HG03103 (cell line): Measurements from ENCODE around the gene S100PBP.

Experiments
- ATAC-seq: cut with Tn5 transposase; IDR thresholded peaks from one replicate; pipeline ENCODE4 v1.9.1; 2021; ENCODE audit warnings: low read depth; ENCODE audit not compliant: unreplicated experiment

Gene S100PBP

GRCh38 chr1:32884726-32885125 lies 67.3 kb downstream of the S100PBP start:
- ATAC-seq: no peak

- ATAC-seq: no peak
Observed at GRCh38 chr1:32885676-32886003, 68.2 kb downstream of the S100PBP start.

- ATAC-seq: no peak
Observed at GRCh38 chr1:32886004-32886827, 68.8 kb downstream of the S100PBP start, which contains the start of gene HPCA. HPCA (plus strand) TSS chr1:32886491; CDS start chr1:32888899, 2,408 bp downstream.

- no peak for ATAC-seq
Observed at GRCh38 chr1:32886828-32887414, 69.5 kb downstream of the S100PBP start.

GRCh38 chr1:32887623-32888022 lies 70.2 kb downstream of the S100PBP start:
- no peak for ATAC-seq

- ATAC-seq: no peak
Observed at GRCh38 chr1:32888134-32888533, 70.7 kb downstream of the S100PBP start.

- ATAC-seq: no peak
Observed at GRCh38 chr1:32888677-32889420, 71.4 kb downstream of the S100PBP start.

GRCh38 chr1:32889731-32890278 lies 72.4 kb downstream of the S100PBP start:
- ATAC-seq: no peak

- no peak for ATAC-seq
Observed at GRCh38 chr1:32890516-32891240, 73.2 kb downstream of the S100PBP start.

GRCh38 chr1:32891241-32891570 lies 73.8 kb downstream of the S100PBP start:
- ATAC-seq: no peak

GRCh38 chr1:32891630-32892029 lies 74.2 kb downstream of the S100PBP start:
- ATAC-seq: no peak

- no peak for ATAC-seq
Observed at GRCh38 chr1:32892368-32893197, 75.1 kb downstream of the S100PBP start.

- no peak for ATAC-seq
Observed at GRCh38 chr1:32893198-32894018, 76.0 kb downstream of the S100PBP start.

GRCh38 chr1:32894019-32894600 lies 76.7 kb downstream of the S100PBP start:
- no peak for ATAC-seq

- ATAC-seq: no peak
Observed at GRCh38 chr1:32894681-32895080, 77.2 kb downstream of the S100PBP start.

- no peak for ATAC-seq
Observed at GRCh38 chr1:32895325-32896215, 78.1 kb downstream of the S100PBP start.

- ATAC-seq: no peak
Observed at GRCh38 chr1:32896451-32896850, 79.0 kb downstream of the S100PBP start.
